OCI-M1 (cell line): Measurements from ENCODE around the gene F12.

ENCODE experiments used
- DNase-seq: peaks from one replicate; lab custom pipeline; 2025; lab: John Stamatoyannopoulos, UW

The F12 gene

GRCh38 chr5:177446200-177447065, 37.1 kb upstream of the F12 start, which contains the start of gene PRR7:
Gene PRR7 (plus strand): TSS chr5:177446814. CDS start chr5:177455068, 8,254 bp downstream.
- DNase-seq, result peak; percentile 76

GRCh38 chr5:177445917-177446199, 36.5 kb upstream of the F12 start:
- no peak for DNase-seq

- peak; percentile 48 for DNase-seq
Measured at GRCh38 chr5:177445052-177445916, 35.9 kb upstream of the F12 start.

GRCh38 chr5:177444106-177445051, 35.0 kb upstream of the F12 start:
- DNase-seq, result peak; percentile 31

GRCh38 chr5:177443144-177443983, 34.0 kb upstream of the F12 start:
- no peak for DNase-seq

- no peak for DNase-seq
Measured at GRCh38 chr5:177442066-177442826, 32.9 kb upstream of the F12 start.

- no peak for DNase-seq
Measured at GRCh38 chr5:177440990-177441780, 31.8 kb upstream of the F12 start.

GRCh38 chr5:177440211-177440989, 31.0 kb upstream of the F12 start:
- DNase-seq, result no peak

- no peak for DNase-seq
Measured at GRCh38 chr5:177439518-177440053, 30.2 kb upstream of the F12 start.

- DNase-seq, result no peak
Measured at GRCh38 chr5:177438468-177438867, 29.1 kb upstream of the F12 start.

- no peak for DNase-seq
Measured at GRCh38 chr5:177437623-177438022, 28.3 kb upstream of the F12 start.

- DNase-seq, result no peak
Measured at GRCh38 chr5:177435847-177436536, 26.6 kb upstream of the F12 start.

GRCh38 chr5:177434942-177435738, 25.8 kb upstream of the F12 start:
- DNase-seq, result no peak

- DNase-seq, result no peak
Measured at GRCh38 chr5:177434437-177434836, 25.1 kb upstream of the F12 start.

- no peak for DNase-seq
Measured at GRCh38 chr5:177433658-177434217, 24.4 kb upstream of the F12 start.

- DNase-seq, result no peak
Measured at GRCh38 chr5:177432839-177433657, 23.7 kb upstream of the F12 start.
